Activated naive CD4-positive, alpha-beta T cell treated with anti-CD3 and anti-CD28 coated beads, Interleukin-2, amount 10 ng/mL, durations not matched to agents 7 days and 5 days (primary cell): ENCODE data around the gene FER1L5.

Experiments used
- CTCF ChIA-PET: fragments of 350-600 bp; sonication (Branson Sonifier 250); formaldehyde crosslinking; loops from one replicate; lab custom pipeline; 2021; ENCODE audit warnings: antibody characterized with exemption; lab: Charles Lee
- DNase-seq: peaks from one replicate; pipeline ENCODE4 v3.0.0-alpha.2; 2020
- H3K27ac Mint-ChIP-seq: one replicate; pipeline ENCODE4 v1.8.0; 2021; ENCODE audit warnings: mild to moderate bottlenecking, moderate library complexity, mixed read lengths
- H3K27me3 Mint-ChIP-seq: one replicate; pipeline ENCODE4 v1.8.0; 2021; ENCODE audit warnings: mild to moderate bottlenecking, mixed read lengths
- H3K36me3 Mint-ChIP-seq: one replicate; pipeline ENCODE4 v1.8.0; 2021; ENCODE audit warnings: mixed read lengths
- H3K4me1 Mint-ChIP-seq: one replicate; pipeline ENCODE4 v1.8.0; 2021; ENCODE audit warnings: mixed read lengths
- H3K4me3 Mint-ChIP-seq: one replicate; pipeline ENCODE4 v1.8.0; 2021; ENCODE audit warnings: mild to moderate bottlenecking, moderate library complexity, mixed read lengths
- H3K9me3 Mint-ChIP-seq: one replicate; pipeline ENCODE4 v1.8.0; 2021; ENCODE audit warnings: mixed read lengths

The FER1L5 gene

GRCh38 chr2:96692094-96692971 lies 49.8 kb downstream of the FER1L5 start:
- Mint-ChIP-seq H3K4me3 (no peak overlapping the region), H3K27ac (no peak overlapping the region), H3K36me3 (no peaks in the 10 kb centered on the region), H3K9me3 (no peaks in the 10 kb centered on the region), H3K27me3 (no peaks in the 10 kb centered on the region), H3K4me1 (no peaks in the 10 kb centered on the region)
- CTCF ChIA-PET = interaction anchor here (0.6 kb wide), 1 partner anchor 97 kb away, joined by 3 read pairs; no protein-coding TSS in a partner anchor
- DNase-seq = no peak

- H3K4me1 Mint-ChIP-seq = no peaks in the 10 kb centered on the region
- no peak overlapping the region for H3K27ac Mint-ChIP-seq
- H3K36me3 Mint-ChIP-seq = no peaks in the 10 kb centered on the region
- CTCF ChIA-PET = no interaction called here
- DNase-seq = no peak
- no peaks in the 10 kb centered on the region for H3K27me3 Mint-ChIP-seq
- no peaks in the 10 kb centered on the region for H3K9me3 Mint-ChIP-seq
- H3K4me3 Mint-ChIP-seq = no peak overlapping the region
Observed at GRCh38 chr2:96693286-96694200, 51.0 kb downstream of the FER1L5 start.

GRCh38 chr2:96694279-96694678 lies 51.7 kb downstream of the FER1L5 start:
- Mint-ChIP-seq H3K36me3 (no peaks in the 10 kb centered on the region), H3K27ac (no peak overlapping the region), H3K4me1 (no peaks in the 10 kb centered on the region), H3K4me3 (no peak overlapping the region), H3K9me3 (no peaks in the 10 kb centered on the region), H3K27me3 (no peaks in the 10 kb centered on the region)
- DNase-seq = no peak
- CTCF ChIA-PET = no interaction called here

GRCh38 chr2:96694816-96695455 lies 52.4 kb downstream of the FER1L5 start:
- no peaks in the 10 kb centered on the region for H3K4me1 Mint-ChIP-seq
- CTCF ChIA-PET = no interaction called here
- H3K4me3 Mint-ChIP-seq = no peak overlapping the region
- no peaks in the 10 kb centered on the region for H3K36me3 Mint-ChIP-seq
- H3K27me3 Mint-ChIP-seq = no peaks in the 10 kb centered on the region
- no peak overlapping the region for H3K27ac Mint-ChIP-seq
- H3K9me3 Mint-ChIP-seq = no peaks in the 10 kb centered on the region
- no peak for DNase-seq

GRCh38 chr2:96695602-96696001 lies 53.0 kb downstream of the FER1L5 start:
- no peak overlapping the region for H3K4me3 Mint-ChIP-seq
- CTCF ChIA-PET = no interaction called here
- no peak overlapping the region for H3K27ac Mint-ChIP-seq
- no peaks in the 10 kb centered on the region for H3K4me1 Mint-ChIP-seq
- H3K9me3 Mint-ChIP-seq = no peaks in the 10 kb centered on the region
- DNase-seq = no peak
- no peaks in the 10 kb centered on the region for H3K27me3 Mint-ChIP-seq
- no peaks in the 10 kb centered on the region for H3K36me3 Mint-ChIP-seq

- H3K27me3 Mint-ChIP-seq = no peaks in the 10 kb centered on the region
- no peak for DNase-seq
- H3K4me1 Mint-ChIP-seq = no peaks in the 10 kb centered on the region
- CTCF ChIA-PET = interaction anchor here (0.6 to 0.9 kb wide), 2 partner anchors 10 to 104 kb away, joined by 3 to 4 read pairs; no protein-coding TSS in a partner anchor
- no peak overlapping the region for H3K27ac Mint-ChIP-seq
- no peaks in the 10 kb centered on the region for H3K9me3 Mint-ChIP-seq
- no peaks in the 10 kb centered on the region for H3K36me3 Mint-ChIP-seq
- no peak overlapping the region for H3K4me3 Mint-ChIP-seq
Observed at GRCh38 chr2:96697476-96697875, 54.9 kb downstream of the FER1L5 start.

- H3K27ac Mint-ChIP-seq = no peak overlapping the region
- no peaks in the 10 kb centered on the region for H3K9me3 Mint-ChIP-seq
- H3K27me3 Mint-ChIP-seq = no peaks in the 10 kb centered on the region
- H3K36me3 Mint-ChIP-seq = no peaks in the 10 kb centered on the region
- H3K4me1 Mint-ChIP-seq = no peaks in the 10 kb centered on the region
- CTCF ChIA-PET = interaction anchor here (0.9 kb wide), 1 partner anchor 9 kb away, joined by 3 read pairs; no protein-coding TSS in a partner anchor
- DNase-seq = no peak
- H3K4me3 Mint-ChIP-seq = no peak overlapping the region
Observed at GRCh38 chr2:96698221-96698861, 55.8 kb downstream of the FER1L5 start.

GRCh38 chr2:96699021-96699420 lies 56.5 kb downstream of the FER1L5 start:
- H3K36me3 Mint-ChIP-seq = no peaks in the 10 kb centered on the region
- H3K4me1 Mint-ChIP-seq = no peaks in the 10 kb centered on the region
- no peaks in the 10 kb centered on the region for H3K27me3 Mint-ChIP-seq
- no peak for DNase-seq
- CTCF ChIA-PET = no interaction called here
- no peaks in the 10 kb centered on the region for H3K9me3 Mint-ChIP-seq
- H3K27ac Mint-ChIP-seq = no peak overlapping the region
- H3K4me3 Mint-ChIP-seq = no peak overlapping the region

GRCh38 chr2:96699621-96700020 lies 57.1 kb downstream of the FER1L5 start:
- no peak overlapping the region for H3K4me3 Mint-ChIP-seq
- no peaks in the 10 kb centered on the region for H3K4me1 Mint-ChIP-seq
- no peak overlapping the region for H3K27ac Mint-ChIP-seq
- DNase-seq = no peak
- CTCF ChIA-PET = no interaction called here
- no peaks in the 10 kb centered on the region for H3K27me3 Mint-ChIP-seq
- H3K36me3 Mint-ChIP-seq = no peaks in the 10 kb centered on the region
- H3K9me3 Mint-ChIP-seq = no peaks in the 10 kb centered on the region

GRCh38 chr2:96700086-96700485 lies 57.5 kb downstream of the FER1L5 start:
- Mint-ChIP-seq H3K27me3 (no peaks in the 10 kb centered on the region), H3K36me3 (no peaks in the 10 kb centered on the region), H3K27ac (no peak overlapping the region), H3K4me3 (no peak overlapping the region), H3K4me1 (no peaks in the 10 kb centered on the region), H3K9me3 (no peaks in the 10 kb centered on the region)
- CTCF ChIA-PET = interaction anchor here (1.2 kb wide), 1 partner anchor 61 kb away, joined by 3 read pairs; no protein-coding TSS in a partner anchor
- DNase-seq = no peak

- Mint-ChIP-seq H3K27ac (no peak overlapping the region), H3K36me3 (peaks cover 12% of the 10 kb centered on the region), H3K27me3 (no peaks in the 10 kb centered on the region), H3K4me1 (no peaks in the 10 kb centered on the region), H3K4me3 (no peak overlapping the region), H3K9me3 (no peaks in the 10 kb centered on the region)
- no peak for DNase-seq
- CTCF ChIA-PET = no interaction called here
Observed at GRCh38 chr2:96701636-96702035, 59.1 kb downstream of the FER1L5 start.

- H3K4me1 Mint-ChIP-seq = no peaks in the 10 kb centered on the region
- H3K27ac Mint-ChIP-seq = no peak overlapping the region
- no peaks in the 10 kb centered on the region for H3K27me3 Mint-ChIP-seq
- H3K36me3 Mint-ChIP-seq = peaks cover 16% of the 10 kb centered on the region
- DNase-seq = no peak
- H3K4me3 Mint-ChIP-seq = no peak overlapping the region
- CTCF ChIA-PET = no interaction called here
- H3K9me3 Mint-ChIP-seq = no peaks in the 10 kb centered on the region
Observed at GRCh38 chr2:96702098-96702785, 59.7 kb downstream of the FER1L5 start.

GRCh38 chr2:96703021-96703751 lies 60.6 kb downstream of the FER1L5 start:
- H3K4me3 Mint-ChIP-seq = no peak overlapping the region
- DNase-seq = no peak
- no peaks in the 10 kb centered on the region for H3K27me3 Mint-ChIP-seq
- H3K36me3 Mint-ChIP-seq = peaks cover 25% of the 10 kb centered on the region
- H3K27ac Mint-ChIP-seq = no peak overlapping the region
- CTCF ChIA-PET = no interaction called here
- no peaks in the 10 kb centered on the region for H3K4me1 Mint-ChIP-seq
- H3K9me3 Mint-ChIP-seq = no peaks in the 10 kb centered on the region
